GM10266 (cell line): ENCODE measurements around the gene PLCB3.
A peak's percentile ranks its signal among the peaks of the same experiment; 100 is the strongest.
"Not testable (repeated sequence)": the region's sequence is repeated elsewhere in the genome, so short reads cannot be mapped to it uniquely, and the experiment has no call there.

Source experiments
- DNase-seq: peaks from one replicate; pipeline ENCODE4 v3.0.0; 2012; ENCODE audit errors: extremely low spot score
- TF ChIP-seq, protein P1 (sequence below): IDR thresholded peaks from 2 replicates; pipeline ENCODE4 v1.5.1; 2012; ENCODE audit warnings: mild to moderate bottlenecking, low read depth; ENCODE audit not compliant: control insufficient read depth, insufficient read depth; ENCODE audit errors: missing control alignments

The PLCB3 gene

DNA sequence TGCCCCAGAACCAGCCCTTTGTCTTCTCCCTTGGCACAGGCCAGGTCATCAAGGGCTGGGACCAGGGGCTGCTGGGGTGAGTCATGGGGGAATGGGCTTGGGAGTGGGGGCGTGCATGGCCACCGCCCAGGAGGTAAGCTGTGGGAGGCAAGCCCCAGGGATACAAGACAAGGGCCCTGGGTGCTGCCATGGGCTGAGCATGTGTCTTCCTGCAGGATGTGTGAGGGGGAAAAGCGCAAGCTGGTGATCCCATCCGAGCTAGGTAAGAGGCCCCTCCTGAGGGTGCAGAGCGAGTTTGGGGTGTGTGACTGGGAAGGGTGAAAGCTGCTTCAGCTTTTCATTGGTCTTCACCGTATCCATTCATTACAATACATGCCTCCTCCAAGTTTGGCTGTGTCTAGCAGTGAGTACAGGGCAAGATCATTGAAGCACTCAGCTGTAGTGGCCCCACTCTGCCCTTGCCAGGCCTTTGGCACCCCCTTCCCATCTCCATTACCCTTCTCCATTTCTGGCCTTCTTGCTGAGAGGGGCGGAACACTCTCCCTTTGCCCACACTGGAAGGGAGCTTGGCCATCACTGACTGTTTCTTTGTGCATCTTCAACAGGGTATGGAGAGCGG is 8.0 kb upstream of the PLCB3 start:
- DNase-seq: no peak
- TF ChIP-seq, protein P1, sequence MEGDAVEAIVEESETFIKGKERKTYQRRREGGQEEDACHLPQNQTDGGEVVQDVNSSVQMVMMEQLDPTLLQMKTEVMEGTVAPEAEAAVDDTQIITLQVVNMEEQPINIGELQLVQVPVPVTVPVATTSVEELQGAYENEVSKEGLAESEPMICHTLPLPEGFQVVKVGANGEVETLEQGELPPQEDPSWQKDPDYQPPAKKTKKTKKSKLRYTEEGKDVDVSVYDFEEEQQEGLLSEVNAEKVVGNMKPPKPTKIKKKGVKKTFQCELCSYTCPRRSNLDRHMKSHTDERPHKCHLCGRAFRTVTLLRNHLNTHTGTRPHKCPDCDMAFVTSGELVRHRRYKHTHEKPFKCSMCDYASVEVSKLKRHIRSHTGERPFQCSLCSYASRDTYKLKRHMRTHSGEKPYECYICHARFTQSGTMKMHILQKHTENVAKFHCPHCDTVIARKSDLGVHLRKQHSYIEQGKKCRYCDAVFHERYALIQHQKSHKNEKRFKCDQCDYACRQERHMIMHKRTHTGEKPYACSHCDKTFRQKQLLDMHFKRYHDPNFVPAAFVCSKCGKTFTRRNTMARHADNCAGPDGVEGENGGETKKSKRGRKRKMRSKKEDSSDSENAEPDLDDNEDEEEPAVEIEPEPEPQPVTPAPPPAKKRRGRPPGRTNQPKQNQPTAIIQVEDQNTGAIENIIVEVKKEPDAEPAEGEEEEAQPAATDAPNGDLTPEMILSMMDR: no peak

DNA sequence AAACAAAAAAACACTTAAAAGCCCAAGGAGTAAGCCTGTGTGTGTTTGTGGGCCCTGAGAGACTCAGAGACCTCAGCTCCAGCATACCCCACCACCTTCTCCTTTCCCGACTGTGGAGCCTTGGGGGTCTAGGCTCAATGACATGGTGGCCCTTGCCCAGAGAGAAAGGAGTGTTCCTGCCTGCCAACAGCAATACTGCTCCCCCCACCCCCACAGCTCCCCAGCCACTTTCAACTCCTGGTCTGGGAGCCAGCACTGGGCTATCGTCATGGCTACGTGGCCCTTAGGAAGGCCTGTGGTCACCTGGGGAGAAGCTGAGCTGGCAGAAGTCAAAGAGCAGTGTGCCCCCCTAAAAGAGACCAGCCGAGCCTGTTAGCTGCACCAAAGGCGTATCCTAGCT is 7.2 kb upstream of the PLCB3 start:
- TF ChIP-seq, protein P1: no peak
- DNase-seq: no peak

DNA sequence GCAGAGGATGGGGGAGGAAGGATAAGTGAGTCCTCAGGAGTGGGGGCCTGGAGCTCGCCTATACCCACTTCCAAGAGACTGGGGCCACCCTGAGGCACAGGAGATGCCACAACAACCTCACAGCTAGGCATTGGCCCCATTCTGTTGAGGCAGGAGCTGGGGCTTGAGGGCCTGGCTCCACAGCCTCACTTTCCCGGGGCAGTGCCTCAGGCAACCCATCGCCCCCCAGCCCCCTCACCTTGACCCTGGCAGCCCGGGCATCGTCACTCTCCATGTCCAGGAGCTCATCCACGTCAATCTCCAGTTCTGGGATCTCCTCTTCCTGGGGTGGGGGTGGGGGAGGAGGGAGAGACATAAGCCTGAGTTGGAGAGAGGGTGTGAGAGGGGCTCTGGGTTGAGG is 6.4 kb upstream of the PLCB3 start:
- no peak for DNase-seq
- TF ChIP-seq, protein P1: no peak

DNA sequence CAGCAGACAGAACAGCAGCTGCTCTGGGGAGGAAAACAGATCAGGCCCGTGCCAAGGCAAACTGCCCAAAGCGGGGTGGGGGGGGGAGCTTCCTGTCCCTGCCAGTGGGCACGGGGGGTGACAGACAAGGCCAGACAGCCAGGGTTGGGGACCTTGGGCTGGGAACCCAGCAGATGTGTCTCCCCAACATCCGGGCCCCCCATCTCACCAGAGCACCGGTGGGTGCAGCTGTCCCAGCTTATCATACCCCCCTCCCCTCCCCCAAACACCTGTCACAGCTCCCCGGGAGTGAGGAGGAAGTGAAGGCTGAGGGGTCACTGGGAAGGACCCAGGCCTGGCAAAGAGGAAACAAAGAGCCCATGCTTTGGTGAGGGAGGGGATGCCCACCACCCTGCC is 5.9 kb upstream of the PLCB3 start:
- TF ChIP-seq, protein P1: no peak
- DNase-seq: no peak

DNA sequence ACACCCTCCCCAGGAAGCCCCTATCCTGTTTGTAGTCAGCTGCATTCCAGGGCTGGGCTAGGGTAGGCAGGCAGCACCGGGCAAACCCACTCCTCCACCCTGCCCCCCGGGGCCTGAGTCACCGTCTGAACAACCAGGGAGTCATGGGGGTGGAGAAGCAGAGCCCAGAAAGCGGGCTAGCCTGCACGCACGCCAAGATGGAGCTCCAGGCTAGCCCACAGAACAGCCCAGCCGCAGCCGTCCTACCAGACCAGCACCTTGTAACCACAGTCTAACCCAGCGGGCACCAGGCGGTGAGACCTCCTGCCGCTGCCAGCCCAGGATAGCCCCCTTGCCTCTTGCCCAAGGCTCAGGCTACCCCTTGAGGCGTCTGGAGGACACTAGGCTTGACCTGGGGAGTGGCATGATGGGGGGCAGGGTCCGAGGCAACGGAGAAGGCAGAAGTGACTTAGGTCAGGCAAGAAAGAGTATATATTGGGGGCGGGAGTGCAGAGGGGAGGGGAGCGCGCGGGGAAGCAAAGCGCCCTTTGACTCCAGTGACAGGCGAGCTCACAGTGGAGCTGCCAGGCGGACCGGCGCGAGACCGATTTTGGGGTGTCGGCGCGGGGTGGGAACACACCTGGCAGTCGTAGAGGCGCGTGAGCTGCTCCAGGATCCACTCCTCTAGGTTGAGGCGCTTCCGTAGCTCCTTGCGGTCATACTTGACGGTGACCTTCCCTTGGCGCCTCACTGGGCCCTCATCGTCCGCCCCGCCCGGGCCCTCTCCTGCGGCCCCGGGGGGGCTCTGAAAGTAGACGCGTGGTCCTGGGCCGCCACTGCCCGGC is 5.3 kb upstream of the PLCB3 start:
- no peak for DNase-seq
- TF ChIP-seq, protein P1: no peak

DNA sequence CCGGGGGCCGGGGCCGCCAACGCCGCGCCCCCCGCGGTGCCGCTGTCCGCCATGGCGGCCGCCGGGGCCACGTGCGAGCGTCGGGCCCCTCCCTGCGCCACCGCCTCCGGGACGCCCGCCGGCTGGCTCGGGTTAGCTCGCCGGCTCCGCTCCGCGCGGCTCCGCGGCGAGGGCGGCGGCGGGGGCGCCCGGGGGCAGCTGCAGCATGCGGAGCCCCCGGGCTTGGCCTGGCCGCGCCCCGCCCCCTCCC is 4.8 kb upstream of the PLCB3 start:
- DNase-seq: not testable (repeated sequence)

DNA sequence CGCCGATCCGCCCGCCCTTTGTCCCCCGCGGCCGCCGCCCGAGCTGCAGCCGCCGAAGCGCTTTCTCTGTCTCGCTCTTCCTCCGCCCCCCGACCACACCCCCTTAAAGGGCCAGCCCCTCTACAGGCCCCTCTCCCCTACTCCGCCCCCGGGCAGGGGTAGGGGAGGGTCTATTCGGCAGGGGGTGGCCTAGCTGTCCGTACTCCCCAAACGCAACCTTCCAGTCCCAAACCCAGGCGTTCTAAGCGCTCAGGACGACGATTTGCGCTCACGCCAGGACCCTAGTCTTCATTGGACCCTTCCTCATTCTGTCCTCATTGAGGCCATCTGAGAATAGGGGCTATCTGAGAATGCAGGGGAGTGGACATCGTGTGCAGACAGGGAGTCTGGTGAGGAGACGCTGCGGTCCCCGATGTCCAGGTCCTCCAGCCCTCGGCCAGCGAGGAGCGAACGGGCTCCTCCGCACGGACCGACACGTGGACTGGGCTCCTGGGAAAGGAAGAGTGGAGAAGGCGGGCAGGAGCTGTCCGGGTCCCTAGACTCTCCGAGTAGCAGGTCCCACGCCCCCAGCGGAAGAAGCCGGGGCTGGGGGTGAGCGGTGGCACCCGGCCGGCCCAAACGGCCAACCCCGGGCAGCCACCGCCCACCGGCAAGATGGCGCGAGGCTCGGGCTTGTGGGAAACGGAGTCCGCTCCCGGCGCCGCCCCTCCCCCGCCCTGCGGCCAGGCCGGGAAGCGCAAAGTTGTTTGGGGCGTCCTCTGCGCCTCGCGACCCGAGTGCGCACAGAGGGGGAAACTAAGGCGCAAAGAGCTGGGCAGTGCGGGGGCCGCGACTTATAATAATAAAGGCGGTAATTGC is 4.2 kb upstream of the PLCB3 start, which contains the start of gene PPP1R14B:
Gene PPP1R14B, minus strand, starts transcription at position 73 of the 858 bp plus-strand sequence. CDS start 270 bp downstream, outside the sequence.
- peak; percentile 92 for DNase-seq
- TF ChIP-seq, protein P1: no peak
